Measurements from ENCODE around the gene OR1J2.

Gene OR1J2

GRCh38 chr9:122552812-122553211 lies 42.2 kb downstream of the OR1J2 start, which contains the start of gene OR1N2:
OR1N2 (plus strand) TSS chr9:122553112; CDS start chr9:122553212, 100 bp downstream.
- DNase-seq (ENCODE audit: low read depth), result no peak

Measured in activated T-cell treated with anti-CD3 and anti-CD28 coated beads for 1 hour (primary cell).